Measurements from ENCODE around the gene TOMM70. TPM values are rescaled to one million over a fixed set of nuclear protein-coding genes. Genes with fewer than 3 reads are reported as not detected.
"Not testable (repeated sequence)": the region's sequence is repeated elsewhere in the genome, so short reads cannot be mapped to it uniquely, and the experiment has no call there.

TOMM70 gene
- total and polyA plus RNA-seq, 7 experiments from 2014 or later, result 18.3 to 43.7 (median 23.9) TPM

DNA sequence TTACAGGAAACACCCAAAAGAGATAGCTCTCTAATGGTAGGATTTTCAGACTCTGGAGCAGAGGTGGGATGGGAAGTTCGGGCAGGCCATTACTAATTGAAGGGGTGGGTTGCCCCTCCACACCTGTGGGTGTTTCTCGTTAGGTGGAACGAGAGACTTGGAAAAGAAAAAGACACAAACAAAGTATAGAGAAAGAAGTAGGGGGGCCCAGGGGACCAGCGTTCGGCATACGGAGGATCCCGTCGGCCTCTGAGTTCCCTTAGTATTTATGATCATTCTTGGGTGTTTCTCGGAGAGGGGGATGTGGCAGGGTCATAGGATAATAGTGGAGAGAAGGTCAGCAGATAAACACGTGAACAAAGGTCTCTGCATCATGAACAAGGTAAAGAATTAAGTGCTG lies 64.7 kb downstream of the TOMM70 start:
- CTCF ChIA-PET; H3K9me3 Mint-ChIP-seq; H3K27me3 Mint-ChIP-seq; DNase-seq; H3K4me3 ChIP-seq (ENCODE audit: low read length); H3K36me3 ChIP-seq (ENCODE audit: control insufficient read depth in 2 of 3, insufficient read depth in 3 of 3, low read length in 3 of 3); ATAC-seq; H3K27me3 ChIP-seq (ENCODE audit: control insufficient read depth in 2 of 2, insufficient read depth in 2 of 2, low read length in 2 of 2); H3K9me3 ChIP-seq (ENCODE audit: control insufficient read depth in 2 of 3, low read length in 3 of 3): not testable (repeated sequence)
- peak overlapping the region in 6 of 10 donors; percentile 39 to 99 (median 92) for H3K4me3 Mint-ChIP-seq
- peaks cover 8 to 12% of the 10 kb centered on the region in 2 donors for H3K4me1 ChIP-seq (ENCODE audit: control insufficient read depth in 2 of 2, insufficient read depth in 2 of 2, low read length in 2 of 2)
- intact Hi-C loops (cut with micrococcal nuclease), result loop anchor here in 1 of 2 donors (10.0 kb wide), 1 partner anchor 1229 kb away; the partner anchor contains the start of gene TRMT10C
- peak overlapping the region; percentile 37 for H3K27ac ChIP-seq (ENCODE audit: low read depth, low read length)
- peaks cover 15 to 45% (median 30%) of the 10 kb centered on the region in 7 donors for H3K4me1 Mint-ChIP-seq
- POLR2A ChIA-PET, result interaction anchor here (3.5 kb wide), 1 partner anchor 66 kb away, joined by 21 read pairs; the partner anchor contains the start of genes LNP1 and TOMM70
- H3K27ac Mint-ChIP-seq, result peak overlapping the region; percentile 30 to 97 (median 80)
- peaks cover 2 to 13% (median 9%) of the 10 kb centered on the region in 5 donors for H3K36me3 Mint-ChIP-seq

DNA sequence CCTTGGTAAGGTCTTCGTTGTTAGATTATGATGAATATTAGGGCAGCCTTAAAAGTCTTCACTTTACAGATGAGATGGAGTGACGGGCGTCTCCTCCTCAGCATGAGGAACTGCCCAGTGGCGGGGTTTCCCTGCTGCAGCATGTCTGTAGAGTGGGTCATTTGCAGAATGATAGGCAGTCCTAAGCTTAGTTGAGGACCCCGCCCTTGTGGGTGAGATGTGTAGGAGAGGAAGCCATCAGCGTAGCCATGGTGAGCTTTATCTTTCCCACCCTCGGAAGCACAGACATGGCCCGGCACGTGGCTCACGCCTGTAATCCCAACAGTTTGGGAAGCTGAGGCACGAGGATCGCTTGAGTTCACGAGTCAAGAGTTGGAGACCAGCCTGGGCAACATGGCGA lies 65.5 kb downstream of the TOMM70 start:
- H3K27me3 Mint-ChIP-seq, result no peaks in the 10 kb centered on the region
- peaks cover 0 to 6% (median 4%) of the 10 kb centered on the region in 3 experiments for H3K36me3 ChIP-seq (ENCODE audit: control insufficient read depth in 2 of 3, insufficient read depth in 3 of 3, low read length in 3 of 3)
- intact Hi-C loops (cut with micrococcal nuclease), result loop anchor here (1.0 to 10.0 kb wide), 7 partner anchors 13 to 1813 kb away; partner anchors contain the start of genes CLDND1 (in 1 of the 2), TBC1D23 (in 1 of the 2) and TRMT10C (in 1 of the 2)
- peaks cover 11 to 40% (median 30%) of the 10 kb centered on the region in 7 donors for H3K4me1 Mint-ChIP-seq
- H3K27ac Mint-ChIP-seq, result peak overlapping the region; percentile 87 to 97 (median 92)
- peak overlapping the region; percentile 86 to 99 (median 94) for H3K4me3 Mint-ChIP-seq
- ATAC-seq (peak; percentile 45), DNase-seq (peak in 2 of 9 donors; percentile 9 to 10)
- H3K9me3 ChIP-seq (ENCODE audit: control insufficient read depth in 2 of 3, low read length in 3 of 3), result no peaks in the 10 kb centered on the region
- peaks cover 8 to 12% of the 10 kb centered on the region in 2 donors for H3K4me1 ChIP-seq (ENCODE audit: control insufficient read depth in 2 of 2, insufficient read depth in 2 of 2, low read length in 2 of 2)
- peaks cover 0 to 6% (median under 1%) of the 10 kb centered on the region in 5 donors for H3K36me3 Mint-ChIP-seq
- ChIA-PET CTCF (interaction anchor here (1.0 kb wide), 1 partner anchor 8 kb away, joined by 3 read pairs; no protein-coding TSS in a partner anchor), POLR2A (interaction anchor here (0.5 to 3.5 kb wide), 6 partner anchors 8 to 1979 kb away, joined by 3 to 21 read pairs (median 4); partner anchors contain the start of genes LNP1 and TOMM70)
- H3K4me3 ChIP-seq (ENCODE audit: low read length), result peak overlapping the region; percentile 72
- no peaks in the 10 kb centered on the region for H3K9me3 Mint-ChIP-seq
- no peaks in the 10 kb centered on the region for H3K27me3 ChIP-seq (ENCODE audit: control insufficient read depth in 2 of 2, insufficient read depth in 2 of 2, low read length in 2 of 2)
- H3K27ac ChIP-seq (ENCODE audit: low read depth, low read length), result peak overlapping the region; percentile 76

DNA sequence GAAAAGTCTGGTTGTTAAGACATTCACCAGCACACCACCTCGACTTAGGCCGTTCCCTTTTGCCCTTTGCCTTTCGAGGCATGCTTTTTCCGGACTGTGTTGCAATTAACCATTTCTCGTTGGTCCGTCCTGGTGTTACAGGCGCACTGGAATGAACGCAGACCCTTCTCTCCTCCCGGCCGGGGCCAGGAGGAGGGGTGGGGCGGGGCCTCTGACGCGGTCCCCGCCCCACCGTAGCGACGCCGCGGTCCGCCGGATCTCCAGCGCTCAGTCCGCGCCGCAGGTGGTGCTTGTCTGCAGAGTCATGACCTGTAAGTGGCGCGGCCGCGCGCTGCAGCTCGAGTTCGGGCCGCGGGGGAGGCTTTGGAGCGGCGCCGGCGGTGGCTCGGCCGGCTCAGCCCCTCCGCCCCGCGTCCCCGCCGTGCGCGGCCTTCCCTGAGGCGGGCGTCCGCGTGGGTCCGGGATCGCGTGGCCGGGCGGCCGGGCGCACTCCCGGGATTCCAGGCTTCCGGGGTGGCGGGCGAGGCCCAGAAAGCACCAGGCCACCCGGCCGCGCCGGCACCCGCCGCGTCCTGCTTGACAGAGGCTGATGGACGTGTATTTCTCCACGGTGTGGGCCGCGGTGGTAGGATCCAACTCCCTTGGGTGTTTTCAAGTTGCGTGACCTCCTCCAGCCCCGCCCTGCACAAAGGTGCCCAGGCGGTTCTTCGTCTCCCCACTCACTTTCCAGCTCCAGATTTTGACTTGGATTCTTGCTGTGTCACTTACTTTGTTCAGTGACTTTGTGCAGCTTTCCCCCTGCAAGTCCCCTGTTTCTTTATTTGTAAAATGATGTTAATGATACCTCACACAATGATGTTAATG lies 66.2 kb downstream of the TOMM70 start, which contains the start of gene NIT2:
NIT2 (plus strand) TSS at position 270 of the 864 bp plus-strand sequence; CDS start at position 305, 35 bp downstream.
- peaks cover 0 to 5% (median 0%) of the 10 kb centered on the region in 5 donors for H3K36me3 Mint-ChIP-seq
- POLR2A ChIA-PET, result interaction anchor here (0.5 to 3.5 kb wide), 9 partner anchors 8 to 1978 kb away, joined by 3 to 21 read pairs (median 3); partner anchors contain the start of genes LNP1 and TOMM70
- peaks cover 8 to 12% of the 10 kb centered on the region in 2 donors for H3K4me1 ChIP-seq (ENCODE audit: control insufficient read depth in 2 of 2, insufficient read depth in 2 of 2, low read length in 2 of 2)

DNA sequence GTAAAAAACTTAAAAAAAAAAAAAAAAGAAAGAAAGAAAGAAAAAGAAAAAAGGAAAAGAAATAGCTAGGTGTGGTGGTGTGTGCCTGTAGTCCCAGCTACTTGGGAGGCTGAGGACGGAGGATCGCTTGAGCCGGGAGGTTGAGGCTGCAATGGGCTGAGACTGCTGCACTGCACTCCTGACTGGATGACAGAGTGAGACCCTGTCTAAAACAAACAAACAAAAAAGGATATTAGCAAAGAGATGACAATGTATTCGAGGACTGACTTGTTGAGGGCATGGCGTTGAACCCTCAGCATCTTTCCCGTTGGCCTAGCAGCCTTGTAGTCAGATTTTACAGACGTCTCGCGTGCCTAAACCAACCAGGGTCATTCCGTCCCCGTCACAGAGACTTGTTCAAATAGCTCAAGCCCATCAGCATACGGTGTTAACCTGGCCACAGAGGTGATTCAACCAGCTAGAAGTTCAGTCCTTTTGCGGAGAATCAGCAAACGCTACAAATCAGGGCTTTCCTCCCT lies 66.9 kb downstream of the TOMM70 start:
- H3K9me3 Mint-ChIP-seq, result no peaks in the 10 kb centered on the region
- H3K27ac Mint-ChIP-seq, result peak overlapping the region; percentile 70 to 97 (median 92)
- Histone ChIP-seq H3K27me3 (ENCODE audit: control insufficient read depth in 2 of 2, insufficient read depth in 2 of 2, low read length in 2 of 2) (no peaks in the 10 kb centered on the region), H3K36me3 (ENCODE audit: control insufficient read depth in 2 of 3, insufficient read depth in 3 of 3, low read length in 3 of 3) (no peaks in the 10 kb centered on the region), H3K4me3 (ENCODE audit: low read length) (peak overlapping the region; percentile 72), H3K27ac (ENCODE audit: low read depth, low read length) (peak overlapping the region; percentile 76), H3K9me3 (ENCODE audit: control insufficient read depth in 2 of 3, low read length in 3 of 3) (no peaks in the 10 kb centered on the region), H3K4me1 (ENCODE audit: control insufficient read depth in 2 of 2, insufficient read depth in 2 of 2, low read length in 2 of 2) (peaks cover 8 to 12% of the 10 kb centered on the region in 2 donors)
- H3K27me3 Mint-ChIP-seq, result no peaks in the 10 kb centered on the region
- peaks cover 0 to 3% (median 0%) of the 10 kb centered on the region in 5 donors for H3K36me3 Mint-ChIP-seq
- POLR2A ChIA-PET, result interaction anchor here (0.6 to 3.5 kb wide), 6 partner anchors 9 to 463 kb away, joined by 3 to 21 read pairs (median 3); partner anchors contain the start of genes LNP1 and TOMM70
- DNase-seq, result no peak
- ATAC-seq, result no peak
- peak overlapping the region; percentile 81 to 98 (median 88) for H3K4me3 Mint-ChIP-seq
- CTCF ChIA-PET, result interaction anchor here (1.2 kb wide), 1 partner anchor 74 kb away, joined by 3 read pairs; no protein-coding TSS in a partner anchor
- intact Hi-C loops (cut with micrococcal nuclease), result loop anchor here (1.0 to 10.0 kb wide), 10 partner anchors 17 to 1811 kb away; partner anchors contain the start of genes LNP1 (in 2 of the 2), TBC1D23 (in 2 of the 2), TOMM70 (in 2 of the 2) and CLDND1 (in 1 of the 2)
- peaks cover 11 to 38% (median 29%) of the 10 kb centered on the region in 7 donors for H3K4me1 Mint-ChIP-seq

More for the DNA sequence above, 66.2 kb downstream of the TOMM70 start, which contains the start of gene NIT2:
- Histone ChIP-seq H3K4me3 (ENCODE audit: low read length) (peak within 1 kb of the TSS; percentile 72), H3K27ac (ENCODE audit: low read depth, low read length) (peak within 1 kb of the TSS; percentile 76), H3K9me3 (ENCODE audit: control insufficient read depth in 2 of 3, low read length in 3 of 3) (no peaks in the 10 kb centered on the region), H3K36me3 (ENCODE audit: control insufficient read depth in 2 of 3, insufficient read depth in 3 of 3, low read length in 3 of 3) (peaks cover 0 to 4% (median 3%) of the 10 kb centered on the region in 3 experiments), H3K27me3 (ENCODE audit: control insufficient read depth in 2 of 2, insufficient read depth in 2 of 2, low read length in 2 of 2) (no peaks in the 10 kb centered on the region)
- H3K4me1 Mint-ChIP-seq, result peaks cover 11 to 40% (median 30%) of the 10 kb centered on the region in 7 donors
- H3K27ac Mint-ChIP-seq, result peak within 1 kb of the TSS; percentile 87 to 97 (median 93)
- CTCF ChIA-PET, result interaction anchor here (1.0 to 1.2 kb wide), 2 partner anchors 9 to 75 kb away, joined by 3 read pairs; no protein-coding TSS in a partner anchor
- H3K27me3 Mint-ChIP-seq, result no peaks in the 10 kb centered on the region
- no peaks in the 10 kb centered on the region for H3K9me3 Mint-ChIP-seq
- ATAC-seq (peak; percentile 97), DNase-seq (peak; percentile 49 to 79 (median 65))
- intact Hi-C loops (cut with micrococcal nuclease), result loop anchor here (1.0 to 10.0 kb wide), 11 partner anchors 12 to 1812 kb away; partner anchors contain the start of genes LNP1 (in 2 of the 2), TBC1D23 (in 2 of the 2), TOMM70 (in 2 of the 2) and CLDND1 (in 1 of the 2)
- peak within 1 kb of the TSS; percentile 86 to 99 (median 94) for H3K4me3 Mint-ChIP-seq

DNA sequence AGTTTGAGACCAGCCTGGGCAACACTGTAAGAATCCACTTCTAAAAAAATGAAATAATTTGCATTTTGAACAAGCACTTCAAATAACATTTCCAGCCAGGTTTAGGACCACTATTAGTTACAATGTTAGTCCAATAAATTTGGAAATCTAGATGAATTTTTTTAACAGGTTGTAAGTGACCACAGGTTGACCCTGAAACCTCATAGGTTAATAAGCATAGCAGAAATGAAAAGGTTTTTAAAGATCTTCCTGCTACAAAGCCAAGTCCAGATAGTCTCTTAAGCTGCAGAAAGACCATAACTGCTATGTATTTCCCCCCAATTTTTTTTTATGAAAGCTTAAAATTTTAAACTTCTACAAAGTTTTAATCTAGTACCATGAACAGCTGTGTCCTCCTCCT lies 67.8 kb downstream of the TOMM70 start:
- no peak overlapping the region for H3K4me3 ChIP-seq (ENCODE audit: low read length)
- no peaks in the 10 kb centered on the region for H3K27me3 ChIP-seq (ENCODE audit: control insufficient read depth in 2 of 2, insufficient read depth in 2 of 2, low read length in 2 of 2)
- POLR2A ChIA-PET, result interaction anchor here (1.1 kb wide), 1 partner anchor 33 kb away, joined by 3 read pairs; no protein-coding TSS in a partner anchor
- H3K4me1 ChIP-seq (ENCODE audit: control insufficient read depth in 2 of 2, insufficient read depth in 2 of 2, low read length in 2 of 2), result peaks cover 8 to 12% of the 10 kb centered on the region in 2 donors
- intact Hi-C loops (cut with micrococcal nuclease), result loop anchor here in 1 of 2 donors (10.0 kb wide), 1 partner anchor 1232 kb away; the partner anchor contains the start of gene TRMT10C
- peaks cover 11 to 33% (median 25%) of the 10 kb centered on the region in 7 donors for H3K4me1 Mint-ChIP-seq
- H3K36me3 Mint-ChIP-seq, result no peaks in the 10 kb centered on the region
- DNase-seq (no peak), ATAC-seq (no peak)
- CTCF ChIA-PET, result interaction anchor here (1.2 kb wide), 1 partner anchor 73 kb away, joined by 3 read pairs; no protein-coding TSS in a partner anchor
- H3K27ac ChIP-seq (ENCODE audit: low read depth, low read length), result no peak overlapping the region
- peak overlapping the region in 4 of 9 donors; percentile 38 to 97 (median 78) for H3K27ac Mint-ChIP-seq
- no peaks in the 10 kb centered on the region for H3K27me3 Mint-ChIP-seq
- no peaks in the 10 kb centered on the region for H3K36me3 ChIP-seq (ENCODE audit: control insufficient read depth in 2 of 3, insufficient read depth in 3 of 3, low read length in 3 of 3)
- peak overlapping the region in 5 of 10 donors; percentile 41 to 98 (median 85) for H3K4me3 Mint-ChIP-seq
- no peaks in the 10 kb centered on the region for H3K9me3 Mint-ChIP-seq
- H3K9me3 ChIP-seq (ENCODE audit: control insufficient read depth in 2 of 3, low read length in 3 of 3), result no peaks in the 10 kb centered on the region
